Measurements from ENCODE around the gene APOBEC3B.

APOBEC3B gene

GRCh38 chr22:39041908-39042307 is 59.8 kb downstream of the APOBEC3B start:
- H3K27me3 ChIP-seq (ENCODE audit: low read depth, low read length) = no peaks in the 10 kb centered on the region
- H3K36me3 ChIP-seq (ENCODE audit: control insufficient read depth in 1 of 2, insufficient read depth in 2 of 2, low read length in 2 of 2) = no peaks in the 10 kb centered on the region
- no peak overlapping the region for H3K4me3 ChIP-seq (ENCODE audit: low read depth in 1 of 2, low read length in 2 of 2)
- H3K9me3 ChIP-seq (ENCODE audit: control insufficient read depth in 1 of 2, low read length in 2 of 2) = no peaks in the 10 kb centered on the region
- peaks cover 0 to 10% of the 10 kb centered on the region in 2 donors for H3K4me1 ChIP-seq (ENCODE audit: control insufficient read depth in 1 of 2, insufficient read depth in 2 of 2, low read length in 2 of 2)
- H3K27ac ChIP-seq (ENCODE audit: low read length) = no peak overlapping the region
